OCI-LY3 (cell line): ENCODE measurements around the gene GARS1.

ENCODE experiments used
- EZH2phosphoT487 ChIP-seq: fragments of 200-600 bp; shearing (Covaris generic); IDR thresholded peaks from 2 replicates; pipeline ENCODE4 v1.6.1; 2018; ENCODE audit warnings: antibody characterized with exemption, mixed run types, low read depth
- TF ChIP-seq, protein P1 (sequence below): fragments of 200-600, 300-600 bp; sonication (generic); IDR thresholded peaks from 2 replicates; pipeline ENCODE4 v1.5.1; 2014; ENCODE audit warnings: antibody characterized with exemption, low read length, low read depth

DNA sequence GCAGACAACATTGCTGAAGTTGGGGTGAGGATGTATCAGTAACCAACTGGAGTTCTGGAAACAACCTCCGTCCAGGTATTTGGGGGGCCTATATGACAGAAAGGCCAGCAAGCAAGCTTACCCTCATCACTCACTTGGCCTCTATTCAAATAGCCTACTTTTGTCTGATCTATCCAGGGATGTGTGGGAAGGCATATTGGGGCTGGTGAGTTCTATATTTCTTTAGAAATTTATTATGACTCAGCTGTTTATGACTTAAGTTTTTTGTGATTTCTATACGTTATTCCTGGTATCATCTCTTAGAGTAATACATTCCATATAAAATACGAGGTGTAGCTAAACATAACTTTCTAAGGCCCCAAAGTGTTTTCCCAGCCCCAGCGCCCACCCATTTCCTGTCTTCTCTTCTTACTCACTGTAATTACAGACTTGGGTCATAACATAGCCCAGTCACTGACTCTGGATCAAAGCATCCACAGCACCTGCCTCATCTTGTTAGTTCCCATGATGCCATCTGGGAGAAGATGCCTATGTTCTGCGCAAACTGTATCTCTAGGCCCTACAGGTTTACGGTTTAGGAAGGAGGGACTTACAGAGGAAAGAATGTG, 18.1 kb downstream of the GARS1 start:
- TF ChIP-seq, protein P1, sequence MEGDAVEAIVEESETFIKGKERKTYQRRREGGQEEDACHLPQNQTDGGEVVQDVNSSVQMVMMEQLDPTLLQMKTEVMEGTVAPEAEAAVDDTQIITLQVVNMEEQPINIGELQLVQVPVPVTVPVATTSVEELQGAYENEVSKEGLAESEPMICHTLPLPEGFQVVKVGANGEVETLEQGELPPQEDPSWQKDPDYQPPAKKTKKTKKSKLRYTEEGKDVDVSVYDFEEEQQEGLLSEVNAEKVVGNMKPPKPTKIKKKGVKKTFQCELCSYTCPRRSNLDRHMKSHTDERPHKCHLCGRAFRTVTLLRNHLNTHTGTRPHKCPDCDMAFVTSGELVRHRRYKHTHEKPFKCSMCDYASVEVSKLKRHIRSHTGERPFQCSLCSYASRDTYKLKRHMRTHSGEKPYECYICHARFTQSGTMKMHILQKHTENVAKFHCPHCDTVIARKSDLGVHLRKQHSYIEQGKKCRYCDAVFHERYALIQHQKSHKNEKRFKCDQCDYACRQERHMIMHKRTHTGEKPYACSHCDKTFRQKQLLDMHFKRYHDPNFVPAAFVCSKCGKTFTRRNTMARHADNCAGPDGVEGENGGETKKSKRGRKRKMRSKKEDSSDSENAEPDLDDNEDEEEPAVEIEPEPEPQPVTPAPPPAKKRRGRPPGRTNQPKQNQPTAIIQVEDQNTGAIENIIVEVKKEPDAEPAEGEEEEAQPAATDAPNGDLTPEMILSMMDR, result no peak
- TF ChIP-seq EZH2phosphoT487, result no peak
